GM12891 (cell line): ENCODE measurements around the gene EIF4A2.
"Not testable (repeated sequence)": the region's sequence is repeated elsewhere in the genome, so short reads cannot be mapped to it uniquely, and the experiment has no call there.

ENCODE experiments used
- DNase-seq: peaks from one replicate; pipeline ENCODE4 v3.0.0; 2011; ENCODE audit warnings: low spot score; ENCODE audit not compliant: insufficient read length
- FAIRE-seq: peaks from 2 replicates; lab custom pipeline; 2011; peaks lifted over from hg19 to GRCh38; lab: Jason Lieb, UNC
- PAX5 ChIP-seq: IDR thresholded peaks from 2 replicates; pipeline ENCODE4 v1.6.1; 2011; ENCODE audit warnings: low read length, moderate library complexity, mild to moderate bottlenecking; ENCODE audit not compliant: insufficient read depth, severe bottlenecking
- POLR2A ChIP-seq: IDR thresholded peaks from 2 replicates; pipeline ENCODE4 v1.6.1; 2011; ENCODE audit warnings: low read depth, low read length, control low read depth
- POLR2AphosphoS5 ChIP-seq: IDR thresholded peaks from 2 replicates; pipeline ENCODE4 v1.6.1; 2011; ENCODE audit warnings: low read depth, low read length, control low read depth
- POU2F2 ChIP-seq: IDR thresholded peaks from 2 replicates; pipeline ENCODE4 v1.6.1; 2011; ENCODE audit warnings: low read depth, mild to moderate bottlenecking, control low read depth, low read length, moderate library complexity
- SPI1 ChIP-seq: IDR thresholded peaks from 2 replicates; pipeline ENCODE4 v1.6.1; 2011; ENCODE audit warnings: low read depth, low read length, control low read depth
- TAF1 ChIP-seq: IDR thresholded peaks from 2 replicates; pipeline ENCODE4 v1.6.1; 2011; ENCODE audit warnings: low read depth, low read length, control low read depth

EIF4A2 gene

DNA sequence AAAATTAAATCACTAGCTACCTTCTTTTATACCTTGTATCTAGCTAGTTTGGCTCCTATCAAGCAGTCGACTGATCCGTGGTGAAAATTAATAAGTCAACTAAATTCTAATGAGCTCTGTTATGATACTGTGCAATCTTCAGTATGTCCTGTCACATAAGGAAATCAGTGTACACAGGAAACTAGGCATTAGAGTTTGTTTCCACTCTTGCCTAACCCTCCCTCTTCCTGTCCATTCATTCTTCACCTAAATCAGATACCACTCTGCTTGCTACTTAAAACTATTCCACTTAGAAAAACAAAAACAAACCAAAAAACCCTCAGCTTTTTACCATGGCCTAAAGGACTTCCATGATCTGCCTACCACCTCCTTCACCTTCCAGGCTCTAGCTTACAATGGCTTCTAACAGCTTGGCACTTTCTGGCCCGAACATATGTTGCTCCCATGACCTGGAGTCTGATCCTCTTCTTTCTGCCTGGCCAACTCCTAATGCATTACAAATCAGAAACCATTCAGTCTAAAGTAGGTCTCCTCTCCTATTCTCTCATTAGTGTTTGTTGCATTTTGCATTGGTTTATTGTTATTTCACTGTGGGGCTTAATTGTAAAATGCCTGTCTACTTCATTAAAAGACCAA, 15.0 kb downstream of the EIF4A2 start:
- FAIRE-seq (peak; percentile 5), DNase-seq (no peak)
- TF ChIP-seq SPI1 (no peak), POU2F2 (no peak), PAX5 (no peak), POLR2A (no peak), TAF1 (no peak), POLR2AphosphoS5 (no peak)

DNA sequence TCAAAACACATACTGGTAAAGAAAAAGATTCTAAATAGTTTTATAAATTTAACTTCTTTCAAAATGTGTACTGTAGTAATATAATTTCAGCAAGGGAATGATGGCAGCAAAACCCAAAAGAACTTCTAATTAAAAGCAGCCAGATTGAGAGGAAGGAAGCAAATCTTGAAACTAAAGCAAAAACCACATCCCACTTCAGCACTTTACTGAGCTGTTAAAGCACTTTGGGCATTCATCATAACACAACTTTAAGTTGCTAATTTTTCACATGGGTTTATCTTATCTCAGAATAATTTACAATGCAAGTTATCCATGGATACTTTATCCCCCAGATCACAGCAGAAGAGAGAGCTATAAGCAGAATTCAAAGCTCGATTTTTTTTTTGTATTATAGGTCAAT, 16.9 kb downstream of the EIF4A2 start:
- FAIRE-seq (no peak), DNase-seq (no peak)
- TF ChIP-seq POLR2AphosphoS5 (no peak), SPI1 (no peak), TAF1 (no peak), POU2F2 (no peak), PAX5 (no peak), POLR2A (no peak)

DNA sequence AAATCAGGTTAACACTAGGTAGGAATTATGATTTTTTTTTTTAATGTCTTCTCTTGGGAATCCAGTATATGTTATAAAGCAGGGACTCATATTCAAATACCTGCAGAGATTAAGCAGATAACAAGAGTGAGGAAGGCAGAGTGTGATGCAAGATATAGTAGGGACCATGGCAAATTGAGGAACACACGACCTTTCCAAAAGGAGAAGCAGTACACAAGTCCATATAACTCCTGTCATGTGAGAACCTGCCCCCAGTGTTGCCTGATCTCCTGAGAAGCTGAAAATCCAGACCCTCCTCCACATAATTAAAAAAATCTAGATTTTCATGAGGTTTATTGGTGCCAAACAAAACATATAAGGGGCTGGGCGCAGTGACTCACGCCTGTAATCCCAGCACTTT, 19.3 kb downstream of the EIF4A2 start:
- FAIRE-seq (no peak), DNase-seq (no peak)
- TF ChIP-seq POLR2AphosphoS5 (no peak), POU2F2 (no peak), TAF1 (no peak), POLR2A (no peak), PAX5 (no peak), SPI1 (no peak)

DNA sequence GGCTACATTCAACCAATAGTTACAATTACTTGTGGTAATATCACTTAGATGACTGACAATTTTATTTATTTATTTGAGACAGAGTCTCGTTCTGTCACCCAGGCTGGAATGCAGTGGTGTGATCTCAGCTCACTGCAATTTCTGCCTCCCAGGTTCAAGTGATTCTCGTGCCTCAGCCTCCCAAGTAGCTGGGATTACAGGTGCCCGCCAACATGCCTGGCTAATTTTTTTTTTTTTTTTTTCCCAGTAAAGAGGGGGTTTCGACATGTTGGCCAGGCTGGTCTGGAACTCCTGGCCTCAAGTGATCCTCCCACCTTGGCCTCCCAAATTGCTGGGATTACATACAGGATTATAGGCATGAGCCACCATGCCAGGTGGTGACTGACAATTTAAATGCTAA, 20.1 kb downstream of the EIF4A2 start:
- not testable (repeated sequence) for DNase-seq, FAIRE-seq

DNA sequence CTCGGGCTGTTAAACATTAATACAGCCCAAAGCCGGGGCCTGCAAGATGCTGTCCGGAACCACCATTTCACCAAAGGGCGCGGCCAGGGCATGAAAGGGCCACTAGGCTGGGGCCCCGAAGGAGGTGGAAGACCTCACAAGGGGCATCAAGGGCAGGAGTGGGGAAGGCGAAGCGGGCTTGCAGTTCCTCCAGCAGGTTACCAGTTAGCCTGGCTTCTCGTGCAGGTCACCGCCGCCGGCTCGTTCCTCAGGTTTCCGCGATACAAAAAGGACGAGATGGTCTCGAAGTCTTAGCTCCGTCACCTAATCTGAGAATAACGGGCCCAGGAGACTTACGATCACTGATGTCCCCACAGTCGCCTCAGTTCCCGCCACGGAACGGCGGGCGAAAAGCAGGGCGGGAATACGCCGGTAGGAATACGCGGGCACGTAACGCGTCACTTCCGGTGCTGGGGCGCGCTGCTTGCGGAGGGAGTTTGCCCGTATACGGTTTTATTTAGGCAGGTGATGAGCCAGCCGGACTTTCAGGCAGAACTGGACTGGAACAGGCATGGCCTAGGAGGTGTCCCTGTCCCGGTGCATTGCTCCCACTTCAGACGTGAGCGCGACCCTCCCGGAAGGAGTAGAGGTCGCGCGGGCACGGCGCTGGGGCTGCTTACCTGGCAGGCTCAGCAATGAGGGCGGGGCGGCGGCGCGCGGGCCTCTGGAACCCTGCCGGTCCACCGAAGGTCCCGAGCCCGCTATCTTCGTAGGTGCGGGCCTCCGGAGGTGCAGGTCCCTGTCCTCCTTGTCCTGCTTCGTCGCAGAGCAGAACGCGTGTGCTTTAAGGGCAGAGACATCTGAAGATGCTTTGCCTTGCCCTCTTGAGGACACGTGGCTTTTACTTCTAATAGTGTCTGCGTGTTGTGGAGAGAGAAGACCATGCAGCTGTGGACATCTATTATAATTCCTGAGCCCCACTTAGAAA, 23.0 kb downstream of the EIF4A2 start, which contains the start of gene RFC4:
Gene RFC4 (minus strand): TSS at position 394 of the 967 bp plus-strand sequence. CDS start 1,769 bp downstream, outside the sequence.
- FAIRE-seq (peak; percentile 96), DNase-seq (peak; percentile 60)
- TF ChIP-seq POLR2A (peak; percentile 72), PAX5 (no peak), POLR2AphosphoS5 (peak; percentile 81), TAF1 (peak; percentile 49), SPI1 (no peak), POU2F2 (peak; percentile 18; the same call in 1 of the 2 replicates)

DNA sequence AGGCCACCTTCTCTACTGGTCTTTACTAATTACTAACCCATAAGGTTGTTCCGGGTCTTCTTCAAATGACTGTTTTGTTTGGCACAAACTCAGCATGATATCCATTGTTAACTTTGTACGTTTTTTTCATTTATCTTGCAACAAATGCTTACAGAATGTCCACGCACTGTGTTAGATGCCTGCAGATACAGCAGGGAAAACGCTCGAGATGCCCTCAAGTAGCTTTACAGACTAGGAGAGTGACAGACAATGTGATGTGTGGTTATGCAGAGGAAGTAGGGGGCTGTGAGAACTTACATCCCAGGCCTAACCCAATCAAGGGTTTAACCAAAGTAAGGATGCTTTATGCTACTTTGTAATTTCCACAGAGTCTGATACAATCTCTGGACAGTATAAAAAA, 23.9 kb downstream of the EIF4A2 start:
- no peak for FAIRE-seq

DNA sequence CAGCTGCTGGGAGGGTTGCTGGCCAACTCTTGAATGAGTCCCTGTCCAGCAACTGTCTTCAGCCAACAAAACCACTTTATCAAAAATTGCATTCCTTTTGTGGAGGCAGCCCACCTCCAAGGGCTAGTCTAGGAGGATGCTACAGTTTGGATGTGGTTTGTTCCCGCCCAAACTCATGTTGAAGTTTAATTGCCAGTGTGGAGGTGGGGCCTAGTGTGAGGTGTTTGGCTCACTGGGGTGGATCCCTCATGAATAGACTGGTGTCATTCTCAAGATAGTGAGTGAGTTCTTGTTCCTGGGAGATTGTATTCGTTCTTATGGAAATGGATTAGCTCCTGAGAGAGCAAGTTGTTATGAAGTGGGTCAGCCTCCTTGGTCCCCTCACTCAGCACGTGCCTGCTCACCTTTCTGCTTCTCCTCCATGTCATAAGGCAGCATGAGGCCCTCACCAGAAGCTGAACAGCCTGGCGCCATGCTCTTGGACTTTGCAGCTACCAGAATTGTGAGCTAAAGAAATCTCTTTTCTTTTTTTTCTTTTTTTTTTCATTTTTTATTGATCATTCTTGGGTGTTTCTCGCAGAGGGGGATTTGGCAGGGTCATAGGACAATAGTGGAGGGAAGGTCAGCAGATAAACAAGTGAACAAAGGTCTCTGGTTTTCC, 27.1 kb downstream of the EIF4A2 start:
- DNase-seq (no peak), FAIRE-seq (no peak)
- TF ChIP-seq PAX5 (no peak), TAF1 (no peak), POU2F2 (no peak), POLR2A (no peak), SPI1 (no peak), POLR2AphosphoS5 (no peak)

More for the DNA sequence above, 23.9 kb downstream of the EIF4A2 start:
- DNase-seq: no peak
- TF ChIP-seq POLR2AphosphoS5: no peak
- TF ChIP-seq SPI1: peak; percentile 30; the same call in 1 of the 2 replicates

DNA sequence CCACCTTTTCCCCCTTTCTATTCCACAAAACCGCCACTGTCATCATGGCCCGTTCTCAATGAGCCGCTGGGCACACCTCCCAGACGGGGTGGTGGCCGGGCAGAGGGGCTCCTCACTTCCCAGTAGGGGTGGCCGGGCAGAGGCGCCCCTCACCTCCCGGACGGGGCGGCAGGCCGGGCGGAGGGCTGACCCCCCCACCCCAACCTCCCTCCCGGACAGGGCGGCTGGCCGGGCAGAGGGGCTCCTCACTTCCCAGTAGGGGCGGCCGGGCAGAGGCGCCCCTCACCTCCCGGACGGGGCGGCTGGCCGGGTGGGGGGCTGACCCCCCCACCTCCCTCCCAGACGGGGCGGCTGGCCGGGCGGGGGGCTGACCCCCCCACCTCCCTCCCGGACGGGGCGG, 27.9 kb downstream of the EIF4A2 start:
- not testable (repeated sequence) for FAIRE-seq, DNase-seq

DNA sequence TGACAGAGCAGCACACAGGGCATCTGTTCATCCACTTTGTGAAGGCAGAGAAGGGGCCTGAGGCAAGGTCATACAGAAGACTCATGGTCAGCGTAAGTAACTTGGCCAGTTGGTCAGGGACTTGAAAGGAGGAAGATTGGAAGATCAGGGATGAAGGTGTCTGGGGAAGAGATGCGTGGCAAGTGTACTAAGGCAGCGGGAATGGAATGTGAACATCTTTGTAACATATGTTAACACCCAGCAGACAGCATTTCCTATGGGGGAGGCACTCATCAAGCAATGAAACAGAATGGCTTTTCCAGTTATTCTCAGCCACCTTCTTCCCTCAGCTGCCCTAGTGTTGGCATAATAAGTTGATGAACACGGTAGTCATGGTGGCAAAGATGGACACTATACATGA, 30.7 kb downstream of the EIF4A2 start:
- TF ChIP-seq PAX5 (no peak), POLR2A (no peak), POU2F2 (no peak), TAF1 (no peak), SPI1 (no peak), POLR2AphosphoS5 (no peak)
- DNase-seq (no peak), FAIRE-seq (no peak)

DNA sequence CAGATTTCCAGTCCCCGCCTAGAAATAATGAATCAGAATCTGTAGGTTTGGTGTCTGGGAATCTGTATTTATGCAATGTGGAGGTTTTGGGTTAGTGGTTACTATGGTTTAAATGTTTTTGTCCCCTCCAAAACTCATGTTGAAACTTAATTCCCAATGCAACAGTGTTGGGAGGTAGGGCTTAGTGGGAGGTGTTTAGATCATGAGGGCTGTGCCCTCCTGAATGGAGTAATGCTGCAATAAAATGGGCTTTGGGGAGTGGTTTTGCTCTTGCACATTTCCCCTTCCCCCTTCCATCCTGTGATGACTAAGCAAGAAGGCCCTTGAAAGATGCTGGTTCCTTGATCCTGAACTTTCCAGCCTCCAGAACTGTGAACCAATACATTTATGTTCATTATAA, 32.1 kb downstream of the EIF4A2 start:
- TF ChIP-seq SPI1: no peak
- no peak for TF ChIP-seq POLR2AphosphoS5
- TF ChIP-seq POLR2A: no peak
- no peak for TF ChIP-seq POU2F2
- TF ChIP-seq TAF1: no peak
- no peak for TF ChIP-seq PAX5
- FAIRE-seq (no peak), DNase-seq (no peak)
